Left ventricle myocardium inferior (tissue), 1 donor: ENCODE measurements around the gene BCAS3. TPM values are rescaled to one million over a fixed set of nuclear protein-coding genes. Genes with fewer than 3 reads are reported as not detected.
A peak's percentile ranks its signal among the peaks of the same experiment; 100 is the strongest.

Experiments
- DNase-seq: peaks from one replicate; pipeline ENCODE4 v3.0.0-alpha.2; 2020
- H3K27ac ChIP-seq: fragments of 200-600 bp; replicated peaks from 2 replicates; pipeline ENCODE4 v1.8.0; 2021
- H3K27me3 ChIP-seq: fragments of 200-600 bp; 2 replicates; pipeline ENCODE4 v1.8.0; 2021; ENCODE audit warnings: low read depth
- H3K36me3 ChIP-seq: fragments of 200-600 bp; 2 replicates; pipeline ENCODE4 v1.8.0; 2021
- H3K4me1 ChIP-seq: fragments of 200-600 bp; 2 replicates; pipeline ENCODE4 v1.8.0; 2021
- H3K4me3 ChIP-seq: fragments of 200-600 bp; 2 replicates; pipeline ENCODE4 v1.8.0; 2021; ENCODE audit warnings: mild to moderate bottlenecking, moderate library complexity
- H3K9me3 ChIP-seq: fragments of 200-600 bp; replicated peaks from 2 replicates; pipeline ENCODE4 v1.8.0; 2021
- intact Hi-C: fragments of 100-400 bp; cut with micrococcal nuclease; formaldehyde crosslinking; loops from one replicate; pipeline ENCODE4 v1.11.0; 2022
- total RNA-seq: library from RNA; stranded (reverse); fragmentation: NEBNext Ultra II Directional; extraction: Animal tissue kit (Norgen Biotek cat#: 25700); gene quantifications from one replicate; pipeline ENCODE4 v1.2.1, GENCODE V29; 2021
- TF ChIP-seq, protein P1 (sequence below): fragments of 200-600 bp; IDR thresholded peaks from 2 replicates; pipeline ENCODE4 v1.8.0; 2021; ENCODE audit warnings: antibody characterized with exemption, mild to moderate bottlenecking, borderline replicate concordance
- donor health status: DM: no; HTN: yes; CAD: no; lungs with severe emphysema.

BCAS3 gene
- total RNA-seq, 1 donor from 2014 or later, result 16.5 TPM

DNA sequence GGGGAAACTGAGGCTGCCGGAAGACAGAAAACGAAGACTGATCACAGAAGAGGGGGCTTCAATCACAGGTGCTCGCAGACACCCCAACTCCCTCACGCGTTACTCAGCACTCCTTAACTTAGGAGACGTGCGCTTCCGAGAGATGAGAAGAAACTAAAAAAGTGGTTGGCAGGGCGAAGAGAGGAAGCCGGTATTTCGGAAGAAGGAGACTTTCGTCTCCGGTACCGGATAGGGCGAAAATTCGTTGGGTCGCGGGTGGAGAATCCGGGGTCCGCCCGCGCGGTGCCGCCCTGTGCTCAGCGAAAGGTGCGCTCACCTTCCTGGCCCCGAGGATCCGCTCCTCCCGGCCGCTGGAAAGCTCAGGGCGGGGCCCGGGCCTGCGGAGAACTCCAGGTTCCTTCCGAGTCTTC lies 721.1 kb downstream of the BCAS3 start:
- Histone ChIP-seq H3K4me1 (peaks cover 61% of the 10 kb centered on the region), H3K27me3 (peaks cover 89% of the 10 kb centered on the region), H3K4me3 (peak overlapping the region; percentile 77), H3K9me3 (no peaks in the 10 kb centered on the region), H3K36me3 (peaks cover 6% of the 10 kb centered on the region), H3K27ac (peak overlapping the region; percentile 93)
- DNase-seq, result no peak
- intact Hi-C loops, result no loop called here
- TF ChIP-seq, protein P1, sequence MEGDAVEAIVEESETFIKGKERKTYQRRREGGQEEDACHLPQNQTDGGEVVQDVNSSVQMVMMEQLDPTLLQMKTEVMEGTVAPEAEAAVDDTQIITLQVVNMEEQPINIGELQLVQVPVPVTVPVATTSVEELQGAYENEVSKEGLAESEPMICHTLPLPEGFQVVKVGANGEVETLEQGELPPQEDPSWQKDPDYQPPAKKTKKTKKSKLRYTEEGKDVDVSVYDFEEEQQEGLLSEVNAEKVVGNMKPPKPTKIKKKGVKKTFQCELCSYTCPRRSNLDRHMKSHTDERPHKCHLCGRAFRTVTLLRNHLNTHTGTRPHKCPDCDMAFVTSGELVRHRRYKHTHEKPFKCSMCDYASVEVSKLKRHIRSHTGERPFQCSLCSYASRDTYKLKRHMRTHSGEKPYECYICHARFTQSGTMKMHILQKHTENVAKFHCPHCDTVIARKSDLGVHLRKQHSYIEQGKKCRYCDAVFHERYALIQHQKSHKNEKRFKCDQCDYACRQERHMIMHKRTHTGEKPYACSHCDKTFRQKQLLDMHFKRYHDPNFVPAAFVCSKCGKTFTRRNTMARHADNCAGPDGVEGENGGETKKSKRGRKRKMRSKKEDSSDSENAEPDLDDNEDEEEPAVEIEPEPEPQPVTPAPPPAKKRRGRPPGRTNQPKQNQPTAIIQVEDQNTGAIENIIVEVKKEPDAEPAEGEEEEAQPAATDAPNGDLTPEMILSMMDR, result no peak

DNA sequence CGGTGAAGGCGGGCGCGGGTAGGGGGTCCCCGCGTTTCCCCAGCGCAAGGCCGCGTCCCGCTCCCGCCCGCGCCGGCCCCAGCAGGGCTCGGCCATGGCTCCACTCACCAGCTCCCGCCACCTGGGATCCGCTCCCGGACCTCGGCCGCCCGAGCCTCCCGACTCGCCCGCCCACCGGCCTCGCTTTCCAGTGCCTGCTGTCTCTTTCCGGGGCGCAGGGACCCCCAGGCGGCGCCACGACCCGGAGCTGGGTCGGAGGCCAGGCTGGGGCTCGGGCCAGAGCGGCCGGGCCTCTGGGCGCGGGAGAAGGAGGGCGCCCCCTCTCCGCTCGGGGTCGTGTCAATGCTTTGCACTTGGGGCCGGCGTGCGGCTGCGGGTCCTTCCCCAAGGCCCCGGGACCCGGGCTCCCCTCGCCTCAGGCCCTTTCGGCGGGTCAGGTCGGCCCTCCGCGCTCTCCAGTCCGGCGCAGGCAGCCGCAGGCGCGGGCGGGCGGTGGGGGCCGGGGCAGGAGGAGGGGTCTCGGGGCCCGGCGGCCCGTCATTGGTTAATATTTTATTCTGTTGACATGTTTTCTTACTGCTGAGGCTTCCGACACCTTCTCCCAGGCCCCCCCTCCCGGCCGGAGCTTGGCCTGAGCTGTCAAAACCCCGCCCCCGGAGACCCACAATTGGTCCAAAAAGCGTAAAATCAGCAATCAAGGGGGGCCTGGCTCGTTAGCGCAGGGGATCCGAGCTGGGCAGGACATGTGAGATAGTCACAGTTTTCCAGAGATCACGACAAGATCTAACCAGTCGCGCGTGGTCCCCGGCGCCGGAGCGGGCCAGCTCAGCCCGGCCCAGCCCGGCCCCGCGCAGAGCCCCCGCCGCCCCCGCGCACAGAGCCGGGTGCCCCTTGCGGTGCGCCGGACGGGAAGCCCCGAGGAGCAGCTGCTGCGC lies 721.7 kb downstream of the BCAS3 start, which contains the start of gene TBX2:
Gene TBX2 (plus strand): TSS at position 713 of the 935 bp plus-strand sequence. CDS start 334 bp downstream, outside the sequence.
- TF ChIP-seq, protein P1, result no peak
- H3K27ac ChIP-seq, result peak within 1 kb of the TSS; percentile 93
- intact Hi-C loops, result loop anchor here (10.0 kb wide), 1 partner anchor 395 kb away; no protein-coding TSS in a partner anchor
- DNase-seq, result peak; percentile 88
- H3K4me1 ChIP-seq, result peaks cover 68% of the 10 kb centered on the region
- H3K4me3 ChIP-seq, result peak within 1 kb of the TSS; percentile 77
- no peaks in the 10 kb centered on the region for H3K9me3 ChIP-seq
- H3K27me3 ChIP-seq, result peaks cover 96% of the 10 kb centered on the region
- H3K36me3 ChIP-seq, result peaks cover 6% of the 10 kb centered on the region

DNA sequence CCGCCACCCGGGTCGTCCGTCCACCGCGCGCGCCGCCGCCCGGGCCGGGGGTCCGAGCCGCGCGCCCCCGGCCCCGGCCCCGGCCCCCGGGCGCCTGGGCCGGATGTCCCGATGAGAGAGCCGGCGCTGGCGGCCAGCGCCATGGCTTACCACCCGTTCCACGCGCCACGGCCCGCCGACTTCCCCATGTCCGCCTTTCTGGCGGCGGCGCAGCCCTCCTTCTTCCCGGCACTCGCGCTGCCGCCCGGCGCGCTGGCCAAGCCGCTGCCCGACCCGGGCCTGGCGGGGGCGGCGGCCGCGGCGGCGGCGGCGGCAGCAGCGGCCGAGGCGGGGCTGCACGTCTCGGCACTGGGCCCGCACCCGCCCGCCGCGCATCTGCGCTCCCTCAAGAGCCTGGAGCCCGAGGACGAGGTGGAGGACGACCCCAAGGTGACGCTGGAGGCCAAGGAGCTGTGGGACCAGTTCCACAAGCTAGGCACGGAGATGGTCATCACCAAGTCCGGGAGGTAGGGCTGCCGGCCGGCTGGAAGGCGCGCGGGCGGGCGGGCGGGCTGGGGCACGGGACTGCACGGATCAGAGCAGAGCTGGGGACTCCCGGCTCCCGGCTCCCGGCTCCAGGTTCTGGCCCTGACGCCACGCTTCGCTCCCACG lies 722.5 kb downstream of the BCAS3 start:
- intact Hi-C loops, result loop anchor here (10.0 kb wide), 1 partner anchor 395 kb away; no protein-coding TSS in a partner anchor
- peak overlapping the region; percentile 93 for H3K27ac ChIP-seq

DNA sequence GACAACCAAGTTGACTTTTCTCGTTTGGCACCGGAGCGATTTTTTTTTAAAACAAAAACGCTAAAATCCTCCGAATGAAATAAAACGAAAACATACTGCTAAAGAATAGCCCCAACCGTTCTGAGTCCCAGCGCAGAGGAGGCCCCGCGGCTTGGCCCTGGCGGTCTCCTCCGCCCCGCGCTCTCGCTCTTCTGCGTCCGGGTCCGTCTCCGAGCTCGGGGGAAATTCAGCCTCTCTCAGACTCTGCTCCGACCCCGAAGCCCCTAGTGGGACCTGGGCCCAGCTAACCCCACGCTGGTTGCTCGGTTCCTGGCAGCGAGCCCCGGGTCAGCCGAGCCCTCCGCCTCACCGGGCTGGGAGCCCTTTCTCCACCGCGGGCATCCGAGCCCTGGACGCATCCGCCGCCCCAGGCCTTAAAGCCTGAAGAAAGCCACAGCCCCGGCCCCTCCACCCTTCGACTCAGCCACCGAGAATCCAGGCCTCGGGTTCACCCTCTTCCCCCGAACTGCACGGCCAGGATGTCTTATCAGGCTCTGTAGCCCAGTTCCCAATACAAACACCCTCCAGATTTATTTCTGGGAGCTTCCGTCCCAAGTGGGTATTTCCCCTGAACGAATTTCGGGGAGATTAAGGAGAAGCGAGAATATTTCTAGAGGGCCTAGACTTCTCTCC lies 723.2 kb downstream of the BCAS3 start:
- Histone ChIP-seq H3K9me3 (no peaks in the 10 kb centered on the region), H3K4me3 (peak overlapping the region; percentile 77), H3K4me1 (peaks cover 81% of the 10 kb centered on the region), H3K36me3 (peaks cover 10% of the 10 kb centered on the region), H3K27me3 (peaks cover 99% of the 10 kb centered on the region), H3K27ac (peak overlapping the region; percentile 93)
- no peak for DNase-seq
- TF ChIP-seq, protein P1, result no peak
- intact Hi-C loops, result loop anchor here (10.0 kb wide), 1 partner anchor 396 kb away; no protein-coding TSS in a partner anchor

More for the DNA sequence above, 722.5 kb downstream of the BCAS3 start:
- H3K36me3 ChIP-seq, result peaks cover 6% of the 10 kb centered on the region
- DNase-seq, result no peak
- peak overlapping the region; percentile 77 for H3K4me3 ChIP-seq
- TF ChIP-seq, protein P1, result no peak
- no peaks in the 10 kb centered on the region for H3K9me3 ChIP-seq
- peaks cover 75% of the 10 kb centered on the region for H3K4me1 ChIP-seq
- peaks cover 99% of the 10 kb centered on the region for H3K27me3 ChIP-seq
